Measurements from ENCODE around the gene GTF2IRD1.
"Not testable (repeated sequence)": the region's sequence is repeated elsewhere in the genome, so short reads cannot be mapped to it uniquely, and the experiment has no call there.

The GTF2IRD1 gene

DNA sequence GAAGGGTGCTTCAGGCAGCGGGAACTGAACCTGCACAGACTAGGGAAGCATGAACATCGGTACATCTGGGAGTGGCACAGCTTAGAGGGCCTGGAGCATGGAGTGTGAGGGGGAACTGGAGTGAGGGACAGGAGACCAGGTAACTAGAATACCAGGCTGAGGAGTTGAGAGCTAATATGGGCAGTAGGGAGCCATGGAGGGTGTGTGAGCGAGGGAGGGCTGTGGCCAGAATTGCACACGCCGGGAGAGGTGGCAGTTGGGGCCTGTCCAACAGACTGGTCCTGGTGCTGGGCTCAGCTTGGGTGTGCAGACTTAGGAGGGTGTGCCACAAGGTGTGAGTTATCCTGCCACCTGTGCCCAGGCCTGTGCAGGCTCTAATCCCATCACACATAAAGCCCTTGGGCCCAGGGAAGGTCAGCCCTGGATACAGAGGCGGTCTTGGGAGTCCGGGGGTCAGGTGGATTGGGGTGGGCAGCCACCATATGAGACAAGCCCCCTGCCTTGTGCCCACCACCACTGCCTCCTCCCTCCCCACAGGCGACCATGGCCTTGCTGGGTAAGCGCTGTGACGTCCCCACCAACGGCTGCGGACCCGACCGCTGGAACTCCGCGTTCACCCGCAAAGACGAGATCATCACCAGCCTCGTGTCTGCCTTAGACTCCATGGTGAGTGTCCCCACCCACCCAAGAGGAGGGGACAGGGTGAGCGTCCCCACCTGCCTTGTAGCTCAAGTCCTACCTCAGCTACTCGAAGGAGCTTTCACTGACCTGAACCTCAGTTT is 54.0 kb downstream of the GTF2IRD1 start:
- Histone ChIP-seq H3K4me3 (ENCODE audit: low read length) (no peak overlapping the region), H3K27me3 (ENCODE audit: control insufficient read depth, insufficient read depth, low read length) (no peaks in the 10 kb centered on the region), H3K4me2 (ENCODE audit: low read length) (no peak overlapping the region), H3K4me1 (ENCODE audit: control insufficient read depth, insufficient read depth, low read length) (peaks cover 14% of the 10 kb centered on the region), H3K9me3 (replicated peaks; ENCODE audit: low read length) (no peaks in the 10 kb centered on the region), H3K36me3 (ENCODE audit: insufficient read depth, low read length) (peaks cover 25% of the 10 kb centered on the region), H3K9ac (ENCODE audit: low read depth, low read length) (no peak overlapping the region)

DNA sequence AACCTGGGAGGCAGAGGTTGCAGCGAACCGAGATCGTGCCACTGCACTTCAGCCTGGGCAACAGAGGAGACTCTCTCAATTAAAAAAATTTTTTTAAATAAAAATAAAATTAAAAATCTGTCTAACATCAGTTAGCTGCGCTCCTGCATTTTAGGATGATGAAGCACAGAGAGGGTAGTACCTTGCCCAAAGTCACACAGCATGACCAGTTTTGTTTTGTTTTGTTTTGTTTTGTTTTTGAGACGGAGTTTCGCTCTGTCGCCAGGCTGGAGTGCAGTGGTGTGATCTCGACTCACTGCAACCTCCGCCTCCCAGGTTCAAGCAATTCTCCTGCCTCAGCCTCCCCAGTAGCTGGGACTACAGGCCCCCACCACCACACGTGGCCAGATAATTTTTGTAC is 55.7 kb downstream of the GTF2IRD1 start:
- H3K36me3 ChIP-seq (ENCODE audit: insufficient read depth, low read length), result peaks cover 38% of the 10 kb centered on the region
- peaks cover 14% of the 10 kb centered on the region for H3K4me1 ChIP-seq (ENCODE audit: control insufficient read depth, insufficient read depth, low read length)
- H3K4me3 ChIP-seq (ENCODE audit: low read length); H3K9ac ChIP-seq (ENCODE audit: low read depth, low read length); H3K9me3 ChIP-seq (replicated peaks; ENCODE audit: low read length); H3K27me3 ChIP-seq (ENCODE audit: control insufficient read depth, insufficient read depth, low read length); H3K4me2 ChIP-seq (ENCODE audit: low read length): not testable (repeated sequence)

DNA sequence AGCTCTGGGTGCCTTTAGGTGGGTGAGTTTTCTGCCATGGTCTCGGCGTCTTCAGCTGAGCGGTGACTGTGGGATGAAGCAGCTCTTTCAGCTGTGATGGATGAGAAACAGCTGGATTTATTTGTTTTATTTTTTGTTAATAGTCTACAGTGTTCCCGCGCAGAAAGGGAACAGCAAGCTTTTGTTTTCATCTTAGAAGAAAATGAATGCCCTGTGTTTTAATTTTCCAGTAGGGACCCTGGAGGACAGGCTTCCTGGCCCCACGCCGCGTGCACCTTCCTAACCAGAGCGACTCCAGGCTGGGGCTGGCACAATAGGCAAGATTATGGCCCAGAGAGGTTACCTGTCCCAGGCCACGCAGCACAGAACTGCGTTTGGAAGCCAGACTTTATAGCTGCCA is 57.6 kb downstream of the GTF2IRD1 start:
- H3K9ac ChIP-seq (ENCODE audit: low read depth, low read length), result no peak overlapping the region
- H3K27me3 ChIP-seq (ENCODE audit: control insufficient read depth, insufficient read depth, low read length), result no peaks in the 10 kb centered on the region
- peaks cover 55% of the 10 kb centered on the region for H3K36me3 ChIP-seq (ENCODE audit: insufficient read depth, low read length)
- no peaks in the 10 kb centered on the region for H3K9me3 ChIP-seq (replicated peaks; ENCODE audit: low read length)
- H3K4me1 ChIP-seq (ENCODE audit: control insufficient read depth, insufficient read depth, low read length), result no peaks in the 10 kb centered on the region
- no peak overlapping the region for H3K4me2 ChIP-seq (ENCODE audit: low read length)
- H3K4me3 ChIP-seq (ENCODE audit: low read length), result no peak overlapping the region

DNA sequence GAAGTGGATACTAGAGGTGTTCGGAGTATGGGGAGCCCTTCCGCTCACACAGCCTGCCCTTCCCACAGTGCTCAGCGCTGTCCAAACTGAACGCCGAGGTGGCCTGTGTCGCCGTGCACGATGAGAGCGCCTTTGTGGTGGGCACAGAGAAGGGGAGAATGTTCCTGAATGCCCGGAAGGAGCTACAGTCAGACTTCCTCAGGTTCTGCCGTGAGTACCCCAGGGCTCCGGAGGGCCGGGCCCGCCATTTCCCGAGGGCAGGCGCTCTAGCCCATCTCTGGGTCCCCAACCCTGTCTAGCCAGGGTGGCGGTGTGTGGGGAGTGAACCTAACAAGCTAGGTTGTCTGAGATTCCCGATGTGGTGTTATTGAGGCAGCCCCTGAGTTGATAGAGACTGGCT is 59.1 kb downstream of the GTF2IRD1 start:
- H3K36me3 ChIP-seq (ENCODE audit: insufficient read depth, low read length), result peaks cover 56% of the 10 kb centered on the region
- H3K4me3 ChIP-seq (ENCODE audit: low read length), result no peak overlapping the region
- no peak overlapping the region for H3K4me2 ChIP-seq (ENCODE audit: low read length)
- no peak overlapping the region for H3K9ac ChIP-seq (ENCODE audit: low read depth, low read length)
- H3K27me3 ChIP-seq (ENCODE audit: control insufficient read depth, insufficient read depth, low read length), result no peaks in the 10 kb centered on the region
- no peaks in the 10 kb centered on the region for H3K9me3 ChIP-seq (replicated peaks; ENCODE audit: low read length)
- H3K4me1 ChIP-seq (ENCODE audit: control insufficient read depth, insufficient read depth, low read length), result no peaks in the 10 kb centered on the region

DNA sequence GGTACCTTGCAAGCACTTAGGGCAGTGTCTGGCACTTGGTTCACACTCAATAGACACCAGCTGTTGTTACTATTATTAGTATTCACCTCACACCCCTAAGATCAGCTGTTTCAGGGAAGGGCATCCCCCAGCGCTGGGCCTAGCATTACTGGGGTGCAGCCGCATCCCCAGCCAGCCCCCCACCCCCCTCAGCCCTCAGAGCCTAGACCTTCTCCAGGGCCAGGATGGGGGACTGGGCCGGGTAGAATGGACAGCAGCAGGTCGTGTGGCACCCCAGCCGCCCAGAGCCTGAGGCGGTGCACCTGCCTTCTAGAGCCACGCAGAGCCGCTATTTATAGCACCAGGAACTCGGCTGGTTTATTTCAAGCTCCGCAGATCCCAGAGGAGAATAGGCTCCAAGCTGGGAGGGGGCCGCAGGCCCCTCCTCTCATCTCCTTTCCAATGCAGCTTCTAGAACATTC is 60.5 kb downstream of the GTF2IRD1 start:
- no peaks in the 10 kb centered on the region for H3K4me1 ChIP-seq (ENCODE audit: control insufficient read depth, insufficient read depth, low read length)
- no peaks in the 10 kb centered on the region for H3K27me3 ChIP-seq (ENCODE audit: control insufficient read depth, insufficient read depth, low read length)
- H3K4me2 ChIP-seq (ENCODE audit: low read length), result no peak overlapping the region
- no peak overlapping the region for H3K9ac ChIP-seq (ENCODE audit: low read depth, low read length)
- H3K36me3 ChIP-seq (ENCODE audit: insufficient read depth, low read length), result peaks cover 60% of the 10 kb centered on the region
- H3K9me3 ChIP-seq (replicated peaks; ENCODE audit: low read length), result no peaks in the 10 kb centered on the region
- no peak overlapping the region for H3K4me3 ChIP-seq (ENCODE audit: low read length)

DNA sequence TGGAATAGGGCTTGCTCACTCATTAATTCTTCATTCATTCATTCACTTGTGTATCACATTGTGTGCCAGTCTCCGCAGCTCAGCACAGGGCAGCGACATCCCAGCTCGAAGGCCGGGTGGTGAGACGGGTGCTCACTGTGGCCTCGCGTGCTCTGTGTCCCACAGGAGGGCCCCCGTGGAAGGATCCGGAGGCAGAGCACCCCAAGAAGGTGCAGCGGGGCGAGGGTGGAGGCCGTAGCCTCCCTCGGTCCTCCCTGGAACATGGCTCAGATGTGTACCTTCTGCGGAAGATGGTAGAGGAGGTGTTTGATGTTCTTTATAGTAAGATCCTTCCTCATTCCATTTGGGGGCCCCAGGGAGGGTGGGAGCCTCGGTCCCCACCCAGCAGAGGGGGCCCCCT is 61.6 kb downstream of the GTF2IRD1 start:
- H3K36me3 ChIP-seq (ENCODE audit: insufficient read depth, low read length), result peaks cover 70% of the 10 kb centered on the region
- H3K27me3 ChIP-seq (ENCODE audit: control insufficient read depth, insufficient read depth, low read length), result no peaks in the 10 kb centered on the region
- no peaks in the 10 kb centered on the region for H3K9me3 ChIP-seq (replicated peaks; ENCODE audit: low read length)
- no peaks in the 10 kb centered on the region for H3K4me1 ChIP-seq (ENCODE audit: control insufficient read depth, insufficient read depth, low read length)
- no peak overlapping the region for H3K4me3 ChIP-seq (ENCODE audit: low read length)
- H3K4me2 ChIP-seq (ENCODE audit: low read length), result no peak overlapping the region
- H3K9ac ChIP-seq (ENCODE audit: low read depth, low read length), result no peak overlapping the region

DNA sequence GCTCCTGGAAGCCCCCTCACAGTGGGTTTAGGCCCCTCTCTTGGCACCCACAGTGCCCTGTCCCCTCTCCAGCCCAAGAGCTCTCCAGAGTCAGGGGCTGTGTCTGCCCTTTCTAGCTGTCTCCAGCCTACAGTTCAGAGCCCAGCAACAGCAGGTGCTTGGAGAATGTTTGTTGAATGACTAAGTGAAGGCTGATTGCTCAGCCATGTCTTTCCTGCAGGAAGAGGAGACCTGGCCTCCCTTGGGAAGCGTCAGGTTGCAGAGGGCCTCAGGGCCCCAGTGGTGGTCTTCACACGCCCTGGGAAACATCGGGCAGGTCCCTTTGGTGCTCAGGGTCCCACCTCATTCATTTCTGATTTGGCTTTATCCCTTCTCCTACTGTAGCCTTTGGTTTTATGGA is 62.5 kb downstream of the GTF2IRD1 start:
- no peaks in the 10 kb centered on the region for H3K4me1 ChIP-seq (ENCODE audit: control insufficient read depth, insufficient read depth, low read length)
- H3K36me3 ChIP-seq (ENCODE audit: insufficient read depth, low read length), result peaks cover 74% of the 10 kb centered on the region
- no peak overlapping the region for H3K9ac ChIP-seq (ENCODE audit: low read depth, low read length)
- no peak overlapping the region for H3K4me3 ChIP-seq (ENCODE audit: low read length)
- no peak overlapping the region for H3K4me2 ChIP-seq (ENCODE audit: low read length)
- H3K27me3 ChIP-seq (ENCODE audit: control insufficient read depth, insufficient read depth, low read length), result no peaks in the 10 kb centered on the region
- no peaks in the 10 kb centered on the region for H3K9me3 ChIP-seq (replicated peaks; ENCODE audit: low read length)

DNA sequence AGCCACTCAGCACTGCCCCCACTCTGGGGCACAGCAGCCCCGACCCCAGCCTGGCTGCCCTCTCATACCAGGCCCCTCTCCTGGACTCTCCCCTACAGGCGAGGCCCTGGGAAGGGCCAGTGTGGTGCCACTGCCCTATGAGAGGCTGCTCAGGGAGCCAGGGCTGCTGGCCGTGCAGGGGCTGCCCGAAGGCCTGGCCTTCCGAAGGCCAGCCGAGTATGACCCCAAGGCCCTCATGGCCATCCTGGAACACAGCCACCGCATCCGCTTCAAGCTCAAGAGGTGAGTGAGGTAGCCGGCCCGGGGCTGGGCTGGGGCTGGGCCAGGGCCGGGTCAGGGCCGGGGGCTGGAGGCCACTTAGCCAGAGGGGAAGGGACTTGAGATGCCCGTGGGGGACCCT is 64.3 kb downstream of the GTF2IRD1 start:
- peaks cover 80% of the 10 kb centered on the region for H3K36me3 ChIP-seq (ENCODE audit: insufficient read depth, low read length)
- H3K9me3 ChIP-seq (replicated peaks; ENCODE audit: low read length), result no peaks in the 10 kb centered on the region
- H3K4me2 ChIP-seq (ENCODE audit: low read length), result no peak overlapping the region
- H3K27me3 ChIP-seq (ENCODE audit: control insufficient read depth, insufficient read depth, low read length), result no peaks in the 10 kb centered on the region
- no peak overlapping the region for H3K4me3 ChIP-seq (ENCODE audit: low read length)
- H3K9ac ChIP-seq (ENCODE audit: low read depth, low read length), result no peak overlapping the region
- H3K4me1 ChIP-seq (ENCODE audit: control insufficient read depth, insufficient read depth, low read length), result no peaks in the 10 kb centered on the region

DNA sequence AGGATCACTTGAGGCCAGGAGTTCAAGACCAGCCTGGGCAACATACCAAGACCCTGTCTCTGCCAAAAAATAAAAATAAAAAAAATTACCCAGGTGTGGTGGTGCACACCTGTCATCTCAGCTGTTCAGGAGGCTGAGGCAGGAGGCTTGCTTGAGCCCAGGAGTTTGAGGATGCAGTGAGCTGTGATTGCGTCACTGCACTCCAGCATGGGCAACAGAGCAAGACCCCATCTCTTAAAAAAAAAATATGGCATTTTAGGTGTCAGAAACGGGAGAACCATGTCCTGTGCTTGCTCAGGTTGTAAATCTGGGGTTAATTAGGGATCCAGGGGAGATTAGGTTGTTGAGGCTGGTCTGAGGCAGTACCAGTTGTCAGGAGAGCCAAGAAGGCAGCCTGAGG is 64.9 kb downstream of the GTF2IRD1 start:
- Histone ChIP-seq H3K9ac (ENCODE audit: low read depth, low read length) (no peak overlapping the region), H3K27me3 (ENCODE audit: control insufficient read depth, insufficient read depth, low read length) (no peaks in the 10 kb centered on the region), H3K4me2 (ENCODE audit: low read length) (no peak overlapping the region), H3K36me3 (ENCODE audit: insufficient read depth, low read length) (peaks cover 76% of the 10 kb centered on the region), H3K9me3 (replicated peaks; ENCODE audit: low read length) (no peaks in the 10 kb centered on the region), H3K4me3 (ENCODE audit: low read length) (no peak overlapping the region), H3K4me1 (ENCODE audit: control insufficient read depth, insufficient read depth, low read length) (no peaks in the 10 kb centered on the region)

DNA sequence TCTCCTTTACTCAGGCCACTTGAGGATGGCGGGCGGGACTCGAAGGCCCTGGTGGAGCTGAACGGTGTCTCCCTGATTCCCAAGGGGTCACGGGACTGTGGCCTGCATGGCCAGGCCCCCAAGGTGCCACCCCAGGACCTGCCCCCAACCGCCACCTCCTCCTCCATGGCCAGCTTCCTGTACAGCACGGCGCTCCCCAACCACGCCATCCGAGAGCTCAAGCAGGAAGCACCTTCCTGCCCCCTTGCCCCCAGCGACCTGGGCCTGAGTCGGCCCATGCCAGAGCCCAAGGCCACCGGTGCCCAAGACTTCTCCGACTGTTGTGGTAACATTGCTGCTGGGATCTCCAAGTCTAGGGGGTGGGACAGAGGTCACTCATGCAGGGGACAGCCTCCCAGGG is 65.7 kb downstream of the GTF2IRD1 start:
- Histone ChIP-seq H3K36me3 (ENCODE audit: insufficient read depth, low read length) (peaks cover 72% of the 10 kb centered on the region), H3K9ac (ENCODE audit: low read depth, low read length) (no peak overlapping the region), H3K4me3 (ENCODE audit: low read length) (no peak overlapping the region)

DNA sequence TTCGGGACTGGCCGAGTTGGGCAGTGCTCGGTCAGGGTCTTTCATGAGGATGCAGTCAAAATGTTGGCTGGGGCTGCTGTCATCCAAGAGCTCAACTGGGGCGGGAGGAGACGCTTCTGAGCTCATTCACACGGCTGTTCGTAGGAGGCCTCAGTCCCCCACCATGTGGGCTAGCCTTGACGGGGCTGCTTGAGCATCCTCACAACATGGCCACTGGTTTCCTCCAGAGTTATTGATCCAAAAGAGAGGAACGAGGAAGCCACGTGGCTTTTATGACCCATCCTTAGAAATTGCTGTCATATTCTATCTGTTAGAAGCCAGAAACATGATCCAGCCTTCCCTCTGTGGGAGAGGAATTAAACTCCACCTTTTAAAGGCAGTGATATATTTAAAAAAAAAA is 68.1 kb downstream of the GTF2IRD1 start:
- Histone ChIP-seq H3K4me2 (ENCODE audit: low read length) (no peak overlapping the region), H3K27me3 (ENCODE audit: control insufficient read depth, insufficient read depth, low read length) (no peaks in the 10 kb centered on the region), H3K36me3 (ENCODE audit: insufficient read depth, low read length) (peaks cover 66% of the 10 kb centered on the region), H3K9me3 (replicated peaks; ENCODE audit: low read length) (no peaks in the 10 kb centered on the region), H3K9ac (ENCODE audit: low read depth, low read length) (no peak overlapping the region), H3K4me1 (ENCODE audit: control insufficient read depth, insufficient read depth, low read length) (no peaks in the 10 kb centered on the region), H3K4me3 (ENCODE audit: low read length) (no peak overlapping the region)

More for the DNA sequence above, 65.7 kb downstream of the GTF2IRD1 start:
- Histone ChIP-seq H3K4me1 (ENCODE audit: control insufficient read depth, insufficient read depth, low read length) (no peaks in the 10 kb centered on the region), H3K4me2 (ENCODE audit: low read length) (no peak overlapping the region), H3K9me3 (replicated peaks; ENCODE audit: low read length) (no peaks in the 10 kb centered on the region), H3K27me3 (ENCODE audit: control insufficient read depth, insufficient read depth, low read length) (no peaks in the 10 kb centered on the region)

DNA sequence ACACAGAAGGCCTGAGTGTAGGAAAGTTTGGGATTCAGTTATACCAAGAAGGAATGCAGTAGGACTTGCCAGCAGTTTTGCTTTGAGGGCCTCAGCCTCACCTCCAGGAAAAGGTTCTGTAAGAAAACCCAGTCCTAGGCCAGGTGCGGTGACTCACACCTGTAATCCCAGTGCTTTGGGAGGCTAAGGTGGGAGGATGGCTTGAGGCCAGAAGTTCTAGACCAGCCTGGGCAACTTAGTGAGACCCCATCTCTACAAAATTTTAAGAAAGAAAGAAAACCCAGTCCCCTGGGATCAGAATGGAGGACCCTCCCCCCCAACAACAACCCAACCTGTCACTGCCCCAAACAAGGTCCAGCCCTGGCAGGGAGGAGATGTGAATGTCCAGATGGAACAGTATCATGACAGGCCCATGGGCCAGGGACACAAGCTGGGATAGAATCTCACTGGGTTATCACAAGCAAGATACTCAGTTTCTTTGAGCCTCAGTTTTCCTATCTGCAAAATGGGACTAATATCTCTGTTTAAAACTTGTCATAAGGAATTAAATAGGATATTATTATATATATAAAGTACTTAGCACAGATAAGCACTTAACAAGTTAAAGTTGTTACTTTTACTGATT is 68.7 kb downstream of the GTF2IRD1 start:
- Histone ChIP-seq H3K4me1 (ENCODE audit: control insufficient read depth, insufficient read depth, low read length) (no peaks in the 10 kb centered on the region), H3K36me3 (ENCODE audit: insufficient read depth, low read length) (peaks cover 68% of the 10 kb centered on the region), H3K9me3 (replicated peaks; ENCODE audit: low read length) (no peaks in the 10 kb centered on the region), H3K9ac (ENCODE audit: low read depth, low read length) (no peak overlapping the region), H3K4me2 (ENCODE audit: low read length) (no peak overlapping the region), H3K27me3 (ENCODE audit: control insufficient read depth, insufficient read depth, low read length) (no peaks in the 10 kb centered on the region), H3K4me3 (ENCODE audit: low read length) (no peak overlapping the region)
